SK-N-SH (cell line): ENCODE measurements around the gene PTPRN.

Experiments used
- CTCF ChIP-seq: fragments of 200-600 bp; sonication (generic); IDR thresholded peaks from 2 replicates; pipeline ENCODE4 v1.6.1; 2017; ENCODE audit warnings: antibody characterized with exemption, mild to moderate bottlenecking, moderate library complexity
- ELF1 ChIP-seq: IDR thresholded peaks from 2 replicates; pipeline ENCODE4 v1.4.0; 2012
- EP300 ChIP-seq, 2 experiments: IDR thresholded peaks; 2 replicates each; pipeline versions ENCODE4 v1.4.0 to v1.6.1; 2012; ENCODE audit warnings: borderline replicate concordance in 1 of 2, low read depth in 1 of 2, low read length in 1 of 2
- MXI1 ChIP-seq: IDR thresholded peaks from 2 replicates; pipeline ENCODE4 v1.6.1; 2012; ENCODE audit warnings: mild to moderate bottlenecking, low read depth, low read length, improper control_type of control experiment
- POLR2AphosphoS5 ChIP-seq: IDR thresholded peaks from 2 replicates; pipeline ENCODE4 v1.6.1; 2012; ENCODE audit warnings: low read depth, low read length
- RXRA ChIP-seq: IDR thresholded peaks from 2 replicates; pipeline ENCODE4 v1.4.0; 2012; ENCODE audit warnings: low read depth, mild to moderate bottlenecking, borderline replicate concordance
- SIN3A ChIP-seq: IDR thresholded peaks from 2 replicates; pipeline ENCODE4 v1.6.1; 2012; ENCODE audit warnings: low read depth, mild to moderate bottlenecking, low read length, moderate library complexity, borderline replicate concordance
- SMC3 ChIP-seq: IDR thresholded peaks from 2 replicates; pipeline ENCODE4 v1.6.1; 2012; ENCODE audit warnings: low read depth, low read length, improper control_type of control experiment
- TAF1 ChIP-seq: IDR thresholded peaks from 2 replicates; pipeline ENCODE4 v1.6.1; 2012; ENCODE audit warnings: low read depth, mild to moderate bottlenecking, low read length, moderate library complexity, borderline replicate concordance
- ZBTB33 ChIP-seq: IDR thresholded peaks from 2 replicates; pipeline ENCODE4 v1.4.0; 2012; ENCODE audit warnings: low read depth, borderline replicate concordance

GRCh38 chr2:219266232-219266631, 43.0 kb downstream of the PTPRN start:
- TF ChIP-seq CTCF (no peak), EP300 (IDR thresholded peaks at IDR 0.05; ENCODE audit: borderline replicate concordance in 1 of 2, low read depth in 1 of 2, low read length in 1 of 2) (no peak), MXI1 (no peak), SIN3A (no peak), SMC3 (no peak), RXRA (no peak), ELF1 (no peak), TAF1 (no peak), POLR2AphosphoS5 (no peak), ZBTB33 (no peak)
